ENCODE measurements around the gene MAGI1. TPM values are rescaled to one million over a fixed set of nuclear protein-coding genes. Genes with fewer than 3 reads are reported as not detected.
"Not testable (repeated sequence)": the region's sequence is repeated elsewhere in the genome, so short reads cannot be mapped to it uniquely, and the experiment has no call there.

The MAGI1 gene
- polyA plus RNA-seq, 5 donors: 17.5 to 29.3 (median 27.6) TPM

DNA sequence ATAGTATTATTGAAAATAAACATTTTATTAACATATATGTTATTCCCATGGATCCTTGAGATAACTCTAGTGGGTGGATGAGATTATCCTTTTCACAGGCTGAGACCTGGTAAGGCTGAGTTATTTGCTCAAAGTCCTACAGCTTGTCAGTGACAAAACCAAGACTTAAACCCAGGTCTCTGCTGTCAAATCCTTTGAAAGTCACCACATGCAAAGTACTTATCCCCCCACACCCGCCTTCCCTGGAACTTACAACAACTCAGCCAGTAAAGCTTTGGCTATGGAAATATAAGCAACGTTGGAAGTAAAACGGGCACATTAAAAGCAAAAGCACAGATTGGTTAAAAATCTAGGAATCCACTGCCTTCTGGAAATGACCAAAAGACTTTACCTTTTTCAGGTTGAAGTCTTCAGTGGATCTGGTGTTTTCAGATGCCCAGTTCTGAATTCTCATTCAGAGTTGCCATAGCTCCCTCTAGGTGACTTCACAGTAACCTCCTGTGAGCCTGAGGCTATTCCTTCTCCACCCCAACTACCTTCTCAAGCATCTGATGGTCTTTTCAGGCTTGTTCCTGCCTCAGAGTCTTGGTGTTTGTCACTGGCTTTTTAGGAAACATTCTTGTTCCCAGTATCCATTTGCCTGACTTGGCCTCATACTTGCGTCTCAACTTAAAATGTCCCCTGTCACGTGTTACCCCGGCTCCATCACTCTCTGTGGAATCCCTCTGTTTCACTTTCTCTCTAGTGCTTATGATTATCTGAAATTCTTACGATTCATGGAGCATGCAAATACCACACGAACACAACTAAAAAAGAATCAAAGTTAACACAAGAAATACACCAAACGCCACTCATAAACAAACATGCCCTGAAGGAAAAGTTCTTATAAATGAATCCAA, 131.2 kb downstream of the MAGI1 start:
- no peak for DNase-seq

DNA sequence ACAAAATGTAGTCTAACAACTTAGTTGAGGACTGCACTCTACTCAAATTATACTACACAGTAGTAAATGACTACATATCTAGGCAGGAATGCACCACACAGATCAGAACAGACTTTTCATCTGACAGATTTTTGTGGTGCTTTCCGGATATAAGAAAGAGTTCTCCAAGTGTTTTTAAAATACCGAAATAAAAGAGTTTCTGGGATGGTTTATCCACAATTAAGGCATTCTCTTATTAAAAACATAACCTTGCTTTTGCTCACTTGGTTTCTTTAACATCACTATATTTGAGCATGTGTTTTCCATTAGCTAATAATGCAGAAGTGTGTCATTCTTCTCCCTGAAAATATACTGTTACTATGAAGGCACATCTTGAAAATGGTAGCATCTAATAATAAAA, 132.9 kb downstream of the MAGI1 start:
- DNase-seq: no peak

DNA sequence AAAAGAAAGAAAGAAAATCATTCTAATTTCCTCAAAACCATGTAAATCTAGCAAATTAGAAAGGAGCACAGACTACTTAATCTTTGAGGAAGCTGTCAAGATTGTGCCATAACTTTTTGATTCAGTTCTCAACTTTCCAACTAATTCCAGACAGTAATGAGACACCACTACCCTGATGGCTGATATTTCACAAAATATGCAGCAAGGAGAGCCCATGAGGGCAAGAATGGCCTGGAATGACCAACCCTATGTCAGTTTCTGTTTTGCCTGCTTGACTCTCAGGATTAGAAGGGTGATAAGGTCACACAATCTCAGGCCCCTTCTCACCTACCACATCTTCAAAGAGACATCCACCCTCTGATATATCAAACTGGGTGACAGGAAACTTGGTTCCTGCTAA, 134.7 kb downstream of the MAGI1 start:
- DNase-seq: no peak

DNA sequence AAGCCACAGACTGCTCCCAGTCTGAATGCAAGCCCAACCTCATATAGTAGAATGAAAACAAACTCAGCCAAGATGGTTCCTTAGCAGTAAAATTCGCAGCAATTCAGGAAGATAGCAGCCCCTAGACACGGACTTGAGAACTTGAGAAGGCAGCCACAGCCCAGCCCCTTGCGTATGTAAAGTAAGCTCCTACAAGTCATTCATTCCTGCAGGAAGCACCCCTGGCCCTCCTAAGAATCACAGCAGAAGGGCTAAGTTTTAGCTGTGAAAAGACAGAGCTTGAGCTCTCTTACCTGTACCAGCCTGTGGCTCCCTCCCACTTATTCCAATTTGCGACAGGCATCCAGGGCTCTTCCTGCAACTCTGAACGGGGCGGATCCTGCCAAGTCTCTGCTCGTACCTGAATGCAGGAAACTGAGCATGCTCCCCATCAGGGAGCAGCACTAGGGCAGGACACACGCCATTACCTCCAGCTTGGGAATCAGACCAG, 136.4 kb downstream of the MAGI1 start:
- no peak for DNase-seq

DNA sequence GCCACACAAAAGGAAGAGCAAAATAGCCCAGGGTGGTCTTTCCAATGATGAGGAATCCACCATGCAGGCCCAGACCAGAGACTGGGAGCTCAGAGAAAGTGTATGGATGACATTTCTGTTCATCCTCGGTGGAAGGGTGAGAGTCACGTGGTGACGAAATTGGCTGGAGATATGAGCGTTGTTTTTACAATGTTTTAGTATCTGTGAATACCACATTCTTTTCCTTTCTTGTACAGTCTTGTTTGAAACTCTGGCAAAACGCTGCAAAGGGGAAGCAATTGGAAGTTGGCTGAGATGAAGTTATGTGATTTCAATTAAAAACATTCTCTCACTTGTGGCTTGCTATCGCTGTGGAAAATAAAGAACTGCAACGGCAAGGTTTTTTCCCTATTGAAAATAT, 137.5 kb downstream of the MAGI1 start:
- no peak for DNase-seq

DNA sequence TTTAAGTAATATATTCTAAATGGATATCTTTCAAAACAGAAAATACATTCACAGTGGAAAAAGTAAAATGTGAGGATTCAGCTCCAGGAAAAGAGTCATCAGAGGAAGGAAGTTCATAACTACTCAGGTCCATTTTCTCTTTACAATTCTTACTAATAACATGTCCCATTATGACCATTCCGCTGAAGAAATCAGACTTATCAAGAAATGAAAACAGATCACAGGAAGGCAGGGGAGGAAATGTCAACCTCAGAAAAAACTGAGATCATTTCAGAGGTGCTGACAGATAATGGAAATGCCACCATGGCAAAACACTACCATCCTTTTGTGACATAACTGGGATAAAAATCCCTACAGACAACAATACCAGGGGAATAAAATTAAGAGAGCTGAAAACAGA, 139.5 kb downstream of the MAGI1 start:
- DNase-seq: no peak

DNA sequence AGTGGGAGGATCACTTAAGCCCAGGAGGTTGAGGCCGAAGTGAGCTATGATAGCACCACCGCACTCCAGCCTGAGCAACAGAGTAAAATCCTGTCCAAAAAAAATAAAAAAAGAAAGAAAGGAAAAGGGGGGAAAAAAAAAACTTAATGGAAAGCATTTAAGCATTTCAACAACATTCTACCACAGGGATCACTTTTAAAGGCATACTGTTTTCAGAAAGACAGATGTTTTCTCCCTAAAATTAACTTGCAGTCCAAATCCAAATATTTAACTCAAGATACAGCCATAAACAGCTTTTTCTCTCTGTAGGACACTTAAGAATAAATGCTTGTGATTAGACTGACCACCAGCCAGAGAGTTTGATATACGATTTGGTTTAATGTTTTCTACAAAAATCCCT, 141.0 kb downstream of the MAGI1 start:
- no peak for DNase-seq

DNA sequence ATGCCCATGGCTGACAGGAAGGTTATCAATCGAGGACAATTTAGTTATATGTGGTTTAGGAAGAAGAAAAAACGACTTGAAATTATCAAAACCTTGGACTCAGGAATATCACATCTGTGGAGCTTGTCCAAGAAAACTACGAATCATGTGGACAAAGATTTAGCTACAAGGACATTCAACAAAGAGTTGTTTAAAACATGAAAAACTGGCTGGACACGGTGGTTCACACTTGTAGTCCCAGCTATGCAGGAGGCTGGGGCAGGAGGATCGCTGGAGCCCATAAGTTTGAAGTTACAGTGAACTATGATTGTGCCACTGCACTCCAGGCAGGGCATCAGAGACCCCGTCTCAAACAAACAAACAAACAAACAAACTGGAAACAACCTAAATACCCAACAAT, 142.4 kb downstream of the MAGI1 start:
- DNase-seq: no peak

DNA sequence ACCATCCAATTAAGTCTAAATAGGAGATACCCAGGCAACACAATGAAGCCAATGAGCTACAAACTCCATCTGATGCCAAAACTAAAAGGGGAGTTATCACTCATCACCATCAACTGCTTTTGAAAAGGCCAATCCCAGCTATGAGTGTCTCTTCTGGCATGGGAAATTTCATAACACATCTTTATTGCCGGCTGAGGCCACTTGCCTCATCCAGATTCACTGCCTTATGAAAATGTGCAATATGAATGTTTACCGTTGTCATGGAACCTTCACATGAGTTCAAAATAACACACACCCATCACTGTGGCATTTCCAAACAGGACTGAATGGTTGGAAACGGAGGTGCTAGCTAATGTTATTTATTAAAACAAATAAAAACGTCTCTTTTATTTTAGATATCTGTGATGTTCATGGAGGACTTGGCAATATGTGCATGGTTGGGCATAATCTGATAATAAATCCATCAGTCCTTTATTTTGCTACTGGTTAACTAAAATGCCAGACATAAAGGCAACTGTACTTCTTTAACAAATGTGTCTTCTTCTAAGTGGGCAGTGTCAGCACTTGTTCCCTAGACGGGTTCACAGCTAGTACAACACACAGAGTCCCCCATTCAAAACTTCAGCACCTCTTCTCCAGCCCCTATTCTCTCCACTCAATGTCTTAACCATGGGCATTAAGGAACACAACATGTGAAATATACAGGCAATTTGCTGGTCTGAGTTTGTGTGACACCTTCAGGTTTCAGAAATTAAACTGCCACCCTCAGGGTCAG, 143.9 kb downstream of the MAGI1 start:
- DNase-seq: peak in 1 of 2 donors; percentile 31

DNA sequence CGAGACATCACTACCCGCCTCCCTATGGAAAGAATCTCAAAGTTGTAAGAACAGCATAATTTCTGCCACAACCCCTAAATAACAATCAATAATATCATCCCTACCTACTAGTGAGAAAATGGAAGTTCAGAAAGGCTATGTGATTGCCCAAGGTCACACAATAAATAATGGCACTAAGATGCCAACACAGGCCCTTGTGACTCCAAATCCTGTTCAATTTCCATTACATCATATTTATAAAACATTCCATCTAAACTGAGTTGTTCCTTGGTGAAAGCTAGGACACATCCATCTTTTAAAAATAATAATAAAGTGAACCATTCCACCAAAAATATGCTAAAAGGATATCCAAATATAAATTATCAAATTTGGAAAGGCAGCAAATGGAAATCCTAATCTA, 144.6 kb downstream of the MAGI1 start:
- no peak for DNase-seq

DNA sequence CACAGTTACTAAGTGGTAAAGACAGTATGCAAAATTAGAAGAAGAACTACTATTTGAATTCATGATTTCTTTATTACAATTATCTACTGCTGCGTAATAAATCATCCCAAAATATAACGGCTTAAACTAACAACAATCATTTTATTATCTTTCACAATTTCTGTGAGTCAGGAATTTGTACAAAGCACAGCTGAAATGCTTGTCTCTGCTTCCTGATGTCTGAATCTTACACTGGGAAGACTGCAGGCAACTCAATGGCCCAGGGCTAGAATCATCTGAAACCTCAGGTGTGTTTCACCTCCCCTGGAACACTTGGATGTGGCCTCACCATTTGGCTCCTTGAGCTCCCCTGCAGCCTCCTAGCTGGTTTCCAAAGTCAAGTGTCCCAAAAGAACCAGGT, 145.1 kb downstream of the MAGI1 start:
- no peak for DNase-seq

DNA sequence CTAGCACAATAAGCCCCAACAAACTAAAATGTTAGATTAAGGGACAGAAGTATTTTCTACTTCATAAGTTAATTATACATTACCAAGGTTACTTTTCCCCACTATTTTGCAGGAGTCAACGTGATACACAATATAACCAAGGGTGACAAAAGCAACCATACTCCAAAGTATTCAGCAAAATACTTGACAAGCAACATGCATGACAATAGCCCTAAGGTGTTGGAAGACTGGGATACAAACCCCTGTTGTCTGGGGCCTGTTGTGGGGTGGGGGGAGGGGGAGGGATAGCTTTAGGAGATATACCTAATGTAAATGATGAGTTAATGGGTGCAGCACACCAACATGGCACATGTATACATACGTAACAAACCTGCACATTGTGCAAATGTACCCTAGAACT, 147.2 kb downstream of the MAGI1 start:
- DNase-seq: not testable (repeated sequence)

DNA sequence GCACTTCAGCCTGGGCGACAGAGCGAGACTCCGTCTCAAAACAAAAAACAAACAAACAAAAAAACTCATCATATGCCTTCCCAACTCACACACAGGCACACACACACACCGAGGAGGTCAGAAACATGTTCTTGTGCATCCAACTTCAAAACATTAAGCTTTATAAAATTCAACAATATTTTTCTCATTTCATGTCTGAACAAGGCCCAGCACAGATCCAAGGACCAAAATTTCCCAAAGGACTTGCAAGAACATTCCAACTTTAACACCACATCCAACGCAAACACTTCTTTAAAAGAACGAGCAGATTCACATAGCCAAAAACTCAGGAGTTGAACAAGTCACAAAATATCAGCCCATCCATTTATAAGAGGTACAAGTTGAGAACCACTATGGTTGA, 148.4 kb downstream of the MAGI1 start:
- no peak for DNase-seq

DNA sequence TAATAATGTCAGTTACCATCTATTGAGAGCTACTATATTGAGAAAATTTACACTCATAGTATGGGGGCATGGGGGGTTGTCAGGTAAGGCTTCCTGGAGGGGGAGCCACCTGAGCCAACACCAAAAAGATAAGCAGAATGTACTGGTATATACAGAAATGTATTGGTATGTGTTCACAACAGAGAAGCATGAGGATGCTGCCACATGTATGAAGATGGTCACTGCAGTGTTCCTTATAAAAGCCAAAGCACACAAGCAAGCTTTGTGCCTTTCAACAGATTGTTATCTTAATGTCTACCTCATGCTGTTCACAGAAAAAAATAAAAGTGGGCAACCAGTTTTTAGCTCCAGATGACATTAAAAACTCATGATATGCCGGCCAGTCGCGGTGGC, 149.0 kb downstream of the MAGI1 start:
- no peak for DNase-seq

DNA sequence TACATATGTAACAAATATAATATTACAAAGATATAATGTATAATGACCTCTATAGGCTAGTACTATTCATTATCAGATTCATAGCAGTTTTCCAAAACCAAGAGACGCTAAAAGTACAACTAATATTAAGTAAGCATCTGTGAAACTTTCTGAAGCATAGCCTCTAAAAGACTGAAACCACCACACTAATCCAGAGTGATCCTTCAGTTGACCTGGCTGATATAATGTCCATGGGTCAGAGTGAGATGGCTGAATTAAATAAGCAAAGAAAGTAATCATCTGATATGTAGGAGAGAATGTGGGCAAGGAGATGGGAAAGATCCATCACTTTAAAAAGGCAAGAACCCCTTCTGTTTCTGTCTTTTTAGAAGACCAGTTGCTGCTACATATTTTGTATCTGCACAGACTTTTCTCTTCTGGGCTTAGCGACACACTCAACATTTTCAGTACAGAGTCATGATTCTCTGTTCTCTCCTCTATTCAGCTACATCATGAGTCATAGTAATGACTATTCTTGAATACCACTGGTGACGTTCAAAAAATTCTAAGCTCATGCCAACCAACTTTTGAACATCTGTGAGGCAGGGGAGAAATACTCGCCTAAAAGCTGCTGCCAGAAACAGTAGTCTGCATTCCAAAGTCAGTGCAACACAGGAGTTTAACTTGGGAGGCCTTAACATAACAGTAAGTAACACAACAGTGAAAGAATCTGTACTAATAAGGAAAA, 149.6 kb downstream of the MAGI1 start:
- no peak for DNase-seq

DNA sequence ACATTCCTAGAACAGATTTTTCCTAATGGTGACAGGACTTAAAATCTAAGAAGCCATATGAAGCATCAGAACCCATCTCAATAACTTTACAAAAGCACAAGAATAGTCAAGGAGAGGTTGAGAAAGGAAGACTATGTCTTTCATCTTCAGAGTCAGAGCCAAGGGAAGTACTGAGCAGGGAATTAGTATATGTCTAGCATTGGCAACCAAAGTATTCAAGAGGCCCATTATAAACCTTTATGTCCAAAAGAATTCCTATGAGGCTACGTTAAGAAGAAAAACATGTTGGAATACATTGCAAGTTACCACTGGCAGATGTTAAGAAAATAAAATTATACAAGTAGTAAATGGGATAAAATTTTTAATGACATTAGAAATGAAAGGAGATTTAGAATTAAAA, 150.5 kb downstream of the MAGI1 start:
- no peak for DNase-seq

DNA sequence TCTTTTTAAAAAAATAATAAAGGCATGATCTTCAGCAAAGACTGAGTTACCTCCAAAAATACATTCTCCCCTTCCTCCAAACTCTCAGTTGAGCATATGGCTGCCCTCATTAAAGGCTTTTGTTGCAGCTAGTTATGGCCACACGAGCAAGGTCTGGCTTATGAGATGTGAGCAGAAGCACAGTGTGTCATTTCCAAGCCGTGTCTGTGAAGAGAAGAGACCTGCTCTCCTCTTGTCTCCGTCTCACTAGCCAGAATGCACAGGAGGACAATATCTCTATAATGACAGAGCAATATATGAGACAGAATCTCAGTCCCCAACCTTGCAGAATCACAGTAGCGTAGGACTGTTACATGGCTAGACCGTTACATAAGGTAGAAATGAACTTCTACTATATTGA, 152.3 kb downstream of the MAGI1 start:
- DNase-seq: no peak

DNA sequence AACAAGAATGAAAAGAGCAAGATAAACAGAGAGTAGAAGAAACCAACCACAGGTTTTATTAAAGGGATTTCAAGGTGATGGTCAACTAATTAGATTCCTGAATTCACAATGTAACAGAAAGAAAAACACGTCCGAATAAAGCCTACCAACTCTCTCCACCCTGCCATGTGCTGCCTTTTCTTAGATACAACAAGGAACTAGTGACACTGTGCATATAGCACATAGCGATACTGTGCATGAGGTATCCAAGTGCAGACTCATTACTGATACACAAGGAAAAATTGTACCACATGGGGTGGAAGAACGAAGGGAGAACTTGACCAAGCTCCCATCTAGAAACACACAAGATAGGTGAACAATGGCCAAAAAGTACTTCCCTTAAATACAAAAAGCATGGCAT, 154.6 kb downstream of the MAGI1 start:
- DNase-seq: no peak

DNA sequence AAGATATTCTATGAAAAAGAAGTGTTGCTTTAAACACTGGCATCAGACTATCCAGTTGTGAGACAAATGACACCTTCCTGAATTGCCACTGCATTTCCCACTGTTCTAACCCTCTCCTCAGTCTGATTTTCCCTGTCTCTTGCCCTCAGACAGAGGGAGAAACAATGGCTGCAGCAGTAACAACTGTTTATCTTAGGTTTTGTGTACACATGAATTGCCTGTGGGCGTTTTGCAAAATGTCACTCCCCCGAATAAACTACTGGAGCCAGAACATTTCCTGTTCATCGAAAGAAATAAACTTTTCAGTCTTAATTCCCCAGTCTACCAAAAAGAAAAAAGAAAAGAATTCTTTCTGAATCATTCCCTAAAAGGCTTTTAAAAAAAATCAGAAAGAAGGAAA, 155.1 kb downstream of the MAGI1 start:
- DNase-seq: no peak

DNA sequence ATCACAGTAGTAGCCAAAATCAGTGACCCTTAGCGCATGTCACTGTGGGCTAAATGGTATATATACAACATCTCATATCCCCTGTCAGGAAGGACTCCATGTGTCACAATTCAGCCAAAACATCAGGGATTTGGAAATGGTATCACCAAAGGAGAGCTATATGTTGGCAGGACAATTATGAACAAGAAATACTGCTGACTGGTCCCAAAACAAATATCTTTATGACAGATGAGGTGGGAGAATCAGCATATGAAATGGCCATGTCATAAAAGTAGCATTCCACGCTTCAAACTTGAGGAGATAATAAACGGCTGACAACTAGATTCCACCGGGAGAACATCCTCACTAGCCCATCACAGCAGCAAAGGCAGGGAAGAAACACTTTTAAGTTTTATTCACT, 158.4 kb downstream of the MAGI1 start:
- DNase-seq: no peak

DNA sequence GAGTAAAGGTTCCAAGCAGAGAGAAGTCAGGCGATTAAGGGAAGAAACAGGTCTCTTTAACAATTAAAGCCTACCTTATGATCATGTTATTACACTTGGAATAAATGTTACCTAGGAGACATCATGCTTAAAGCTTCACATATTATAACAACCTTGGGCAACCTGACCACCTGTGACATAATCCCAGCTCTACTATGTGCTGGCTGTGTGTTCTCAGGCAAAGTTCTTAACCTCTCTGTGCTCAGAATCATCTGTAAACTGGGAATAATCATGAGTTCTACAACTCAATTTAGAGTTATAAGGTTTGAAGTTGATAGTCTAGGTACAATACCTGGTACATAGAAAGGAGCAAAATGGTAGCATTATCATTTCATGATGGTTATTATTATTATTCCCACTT, 159.3 kb downstream of the MAGI1 start:
- DNase-seq: no peak

DNA sequence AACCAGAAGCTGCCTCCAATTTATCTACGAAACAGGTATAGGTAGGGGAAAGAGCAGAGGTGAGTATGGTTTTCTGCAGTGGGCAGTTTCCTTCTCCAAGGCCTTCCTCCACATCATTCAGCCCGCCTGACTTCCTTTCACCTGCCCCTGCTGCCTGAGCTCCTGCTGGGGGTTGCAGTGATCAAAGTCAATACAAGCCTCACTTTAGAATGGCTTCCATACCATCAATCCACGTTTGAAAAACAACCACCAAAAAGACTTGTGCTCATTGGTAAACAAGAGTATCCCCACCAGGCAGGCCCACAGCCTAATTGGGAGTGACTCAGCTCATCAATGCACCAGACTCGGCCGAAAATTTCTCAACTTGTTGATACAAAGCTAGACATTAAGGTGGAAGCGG, 159.9 kb downstream of the MAGI1 start:
- DNase-seq: no peak

Data from right lung (tissue), 5 donors.